GM20000 (cell line): ENCODE data around the gene SCUBE1.

Experiments used
- DNase-seq: peaks from one replicate; pipeline ENCODE4 v3.0.0; 2012; ENCODE audit warnings: low spot score
- CTCF ChIP-seq: IDR thresholded peaks from 2 replicates; pipeline ENCODE4 v1.5.1; 2012; ENCODE audit warnings: mild to moderate bottlenecking, control low read depth; ENCODE audit errors: extremely low read depth, missing control alignments

Gene SCUBE1

GRCh38 chr22:43343262-43343669 lies at the start of gene SCUBE1:
Gene SCUBE1, minus strand, starts transcription at chr22:43343372. Its CDS starts 111 bp downstream, at chr22:43343261.
- peak; percentile 76 for DNase-seq
- TF ChIP-seq CTCF = no peak

GRCh38 chr22:43392385-43392989 lies 49.3 kb upstream of the SCUBE1 start:
- TF ChIP-seq CTCF = no peak

GRCh38 chr22:43391306-43391705 lies 48.1 kb upstream of the SCUBE1 start:
- TF ChIP-seq CTCF = no peak
- DNase-seq = no peak

More at GRCh38 chr22:43392385-43392989, 49.3 kb upstream of the SCUBE1 start:
- DNase-seq = no peak

- DNase-seq = no peak
- no peak for TF ChIP-seq CTCF
Observed at GRCh38 chr22:43390872-43391271, 47.7 kb upstream of the SCUBE1 start.

GRCh38 chr22:43390166-43390565 lies 47.0 kb upstream of the SCUBE1 start:
- TF ChIP-seq CTCF = no peak
- no peak for DNase-seq

- no peak for DNase-seq
- no peak for TF ChIP-seq CTCF
Observed at GRCh38 chr22:43389227-43389836, 46.2 kb upstream of the SCUBE1 start.

- TF ChIP-seq CTCF = peak; percentile 93
- peak; percentile 84 for DNase-seq
Observed at GRCh38 chr22:43388420-43388851, 45.3 kb upstream of the SCUBE1 start.
